Suprapubic skin (tissue), 4 donors: Measurements from ENCODE around the gene RNF112. TPM values are rescaled to one million over a fixed set of nuclear protein-coding genes. Genes with fewer than 3 reads are reported as not detected.

Experiments used
- DNase-seq, 2 donors: peaks; one replicate each; pipeline ENCODE4 v3.0.0-alpha.2; 2019; ENCODE audit warnings: low spot score in 2 of 2
- H3K27ac ChIP-seq: fragments of 200-600 bp; sonication (generic); one replicate; pipeline ENCODE4 v1.5.1; 2019
- H3K27me3 ChIP-seq: fragments of 200-600 bp; sonication (generic); one replicate; pipeline ENCODE4 v1.5.1; 2019
- H3K36me3 ChIP-seq: fragments of 200-600 bp; sonication (generic); one replicate; pipeline ENCODE4 v1.5.1; 2019
- H3K4me1 ChIP-seq: fragments of 200-600 bp; sonication (generic); one replicate; pipeline ENCODE4 v1.5.1; 2019
- H3K4me3 ChIP-seq: fragments of 200-600 bp; sonication (generic); one replicate; pipeline ENCODE4 v1.5.1; 2019; ENCODE audit warnings: mild to moderate bottlenecking
- H3K9me3 ChIP-seq: fragments of 200-600 bp; sonication (generic); one replicate; pipeline ENCODE4 v1.5.1; 2019
- CTCF ChIP-seq, 2 donors: fragments of 200-600 bp in 1 of 2; fragments of 450-650 bp in 1 of 2; sonication (generic) in 1 of 2; IDR thresholded peaks; one replicate each; pipeline ENCODE4 v1.5.1; 2016 to 2019; ENCODE audit warnings: antibody characterized with exemption in 2 of 2, mild to moderate bottlenecking in 1 of 2, moderate library complexity in 1 of 2
- EP300 ChIP-seq: sonication (generic); formaldehyde crosslinking; IDR thresholded peaks from one replicate; pipeline ENCODE4 v1.6.1; 2017; ENCODE audit warnings: antibody characterized with exemption
- POLR2A ChIP-seq, 2 donors: fragments of 450-650 bp; IDR thresholded peaks; one replicate each; pipeline ENCODE4 v1.6.1; 2017; ENCODE audit warnings: antibody characterized with exemption in 2 of 2, mild to moderate bottlenecking in 2 of 2, moderate library complexity in 2 of 2
- POLR2AphosphoS5 ChIP-seq, 3 donors: sonication (generic); formaldehyde crosslinking; IDR thresholded peaks; one replicate each; pipeline ENCODE4 v1.6.1; 2017; ENCODE audit warnings: antibody characterized with exemption in 3 of 3
- WGBS: methylation state at CpG from one replicate; pipeline ENCODE4 v1.1.5; 2018; 5-methylcytosine and 5-hydroxymethylcytosine counted together
- total RNA-seq, 4 donors: library from RNA; depleted of rRNA; stranded (reverse); fragments of >200 nt; gene quantifications; one replicate each; pipeline ENCODE4 v1.1.0, GENCODE V29; 2016

RNF112 gene
- total RNA-seq, 4 donors from 2014 or later: 0.62 to 3.9 (median 1.5) TPM

DNA sequence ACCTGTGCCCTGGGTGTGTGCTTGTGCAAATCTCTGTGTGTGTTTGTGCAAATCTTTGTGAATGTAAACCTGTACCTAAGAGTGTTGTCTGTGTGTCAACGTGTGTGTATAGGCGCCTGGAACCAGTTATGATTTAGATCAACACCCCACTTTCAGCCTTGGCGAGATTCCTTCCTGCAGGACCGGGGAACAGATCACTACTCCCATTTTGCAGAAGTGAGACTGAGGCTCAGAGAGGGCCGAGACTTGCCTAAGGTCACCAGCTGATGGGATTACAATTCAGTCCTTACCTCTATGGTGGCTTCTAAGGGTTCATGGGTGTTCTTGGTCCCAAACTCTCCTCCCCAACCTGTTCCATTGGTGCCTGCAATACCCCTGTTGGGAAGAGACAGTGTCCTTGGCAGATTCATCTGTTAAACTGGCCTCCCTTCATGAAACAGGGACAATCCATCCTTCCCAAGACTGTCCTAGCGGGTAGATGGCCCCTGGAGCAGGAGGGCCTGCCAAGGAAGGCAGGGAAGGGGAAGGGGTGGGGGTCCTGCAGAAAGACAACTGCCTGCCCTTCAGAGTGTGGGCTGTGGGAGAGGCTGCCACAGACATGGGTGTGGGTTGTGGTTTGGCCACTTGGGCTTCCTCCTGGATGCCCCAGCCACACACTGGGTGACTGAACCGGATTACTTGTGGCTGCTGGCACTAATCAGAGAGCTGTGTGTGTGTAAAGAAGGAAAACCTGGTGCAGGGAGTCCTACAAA, 39.6 kb upstream of the RNF112 start:
- Histone ChIP-seq H3K27ac (no peak overlapping the region), H3K9me3 (no peaks in the 10 kb centered on the region), H3K4me1 (peaks cover 14% of the 10 kb centered on the region), H3K36me3 (no peaks in the 10 kb centered on the region), H3K27me3 (no peaks in the 10 kb centered on the region), H3K4me3 (no peak overlapping the region)
- TF ChIP-seq EP300 (no peak), POLR2A (IDR thresholded peaks at IDR 0.05) (no peak), CTCF (IDR thresholded peaks at IDR 0.05) (no peak), POLR2AphosphoS5 (IDR thresholded peaks at IDR 0.05) (no peak)
- DNase-seq: peak in 1 of 2 donors; percentile 57
- 82% methylated on average over 7 of the region's 7 CpGs for WGBS

DNA sequence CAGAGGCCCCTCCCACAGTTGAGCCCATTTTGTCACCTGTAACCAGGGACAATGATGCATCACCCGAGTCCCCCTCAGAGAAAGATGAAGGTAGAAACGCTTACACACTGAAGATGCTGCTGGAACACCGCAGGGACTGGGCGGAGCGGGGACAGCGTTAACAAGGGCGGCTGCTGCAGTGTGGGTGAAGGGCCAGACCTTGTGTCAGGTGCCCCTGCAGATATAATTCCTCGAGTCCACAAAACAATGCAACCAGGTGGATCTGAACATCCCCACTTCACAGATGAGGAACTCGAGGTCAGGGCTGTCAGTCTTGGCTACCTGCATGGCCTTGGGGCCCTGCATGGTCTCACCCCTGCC, 39.0 kb upstream of the RNF112 start:
- Histone ChIP-seq H3K4me1 (peaks cover 19% of the 10 kb centered on the region), H3K36me3 (no peaks in the 10 kb centered on the region), H3K27me3 (no peaks in the 10 kb centered on the region), H3K9me3 (no peaks in the 10 kb centered on the region), H3K27ac (no peak overlapping the region), H3K4me3 (no peak overlapping the region)
- TF ChIP-seq CTCF (IDR thresholded peaks at IDR 0.05): no peak
- WGBS: 73% methylated on average over 9 of the region's 9 CpGs
- DNase-seq: peak in 1 of 2 donors; percentile 58

DNA sequence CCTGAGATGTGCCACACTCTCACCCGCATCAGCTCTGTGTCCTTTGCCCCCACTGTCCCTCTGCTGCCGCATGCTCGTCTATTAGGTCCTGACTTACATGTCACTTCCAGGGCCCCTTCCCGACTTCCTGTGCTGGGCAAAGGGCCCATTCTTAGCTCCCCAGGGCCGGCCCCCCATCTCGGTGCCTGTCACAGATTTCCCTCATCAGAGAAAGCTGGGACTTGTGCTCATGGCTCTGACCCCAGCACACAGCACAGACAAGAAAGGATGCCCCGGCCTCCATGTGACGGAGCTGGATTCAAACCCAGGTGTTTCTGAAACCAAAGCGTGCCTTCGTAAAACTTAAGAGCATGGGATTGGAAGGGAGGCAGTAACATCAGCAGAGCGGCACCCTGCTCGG, 38.6 kb upstream of the RNF112 start:
- TF ChIP-seq POLR2A (IDR thresholded peaks at IDR 0.05) (no peak), EP300 (no peak), POLR2AphosphoS5 (IDR thresholded peaks at IDR 0.05) (no peak), CTCF (IDR thresholded peaks at IDR 0.05) (no peak)
- peaks cover 23% of the 10 kb centered on the region for H3K4me1 ChIP-seq
- H3K27ac ChIP-seq: no peak overlapping the region
- H3K27me3 ChIP-seq: no peaks in the 10 kb centered on the region
- 91% methylated on average over 10 of the region's 12 CpGs for WGBS
- peak in 1 of 2 donors; percentile 44 for DNase-seq
- no peaks in the 10 kb centered on the region for H3K9me3 ChIP-seq
- no peak overlapping the region for H3K4me3 ChIP-seq
- no peaks in the 10 kb centered on the region for H3K36me3 ChIP-seq

- Histone ChIP-seq H3K9me3 (no peaks in the 10 kb centered on the region), H3K27ac (no peak overlapping the region), H3K4me1 (peaks cover 23% of the 10 kb centered on the region), H3K27me3 (no peaks in the 10 kb centered on the region), H3K4me3 (no peak overlapping the region), H3K36me3 (no peaks in the 10 kb centered on the region)
- TF ChIP-seq POLR2A (IDR thresholded peaks at IDR 0.05) (no peak), POLR2AphosphoS5 (IDR thresholded peaks at IDR 0.05) (no peak), EP300 (no peak), CTCF (IDR thresholded peaks at IDR 0.05) (no peak)
- DNase-seq: peak in 1 of 2 donors; percentile 45
- WGBS: 89% methylated on average over 8 of the region's 8 CpGs
Observed at GRCh38 chr17:19372866-19373504, 38.0 kb upstream of the RNF112 start.

DNA sequence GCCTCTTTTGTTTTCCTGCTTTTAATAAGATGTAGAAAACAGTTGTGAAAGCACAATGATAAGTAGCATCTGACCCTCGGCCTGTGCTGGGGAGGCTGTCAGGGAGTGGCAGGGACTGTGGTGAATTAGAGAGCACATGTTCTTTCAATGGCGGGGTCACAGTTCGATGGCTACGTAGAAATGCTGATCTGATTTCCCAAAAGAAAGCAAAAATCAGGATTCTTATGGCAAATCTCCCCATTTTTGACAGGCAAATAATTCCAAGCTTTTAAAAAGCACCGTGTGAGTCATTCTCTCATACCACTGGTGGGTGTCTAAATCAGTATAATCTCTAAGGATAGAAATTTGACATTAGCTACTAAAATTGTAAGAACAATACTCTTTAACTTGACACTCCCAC, 36.9 kb upstream of the RNF112 start:
- 87% methylated on average over 5 of the region's 5 CpGs for whole genome bisulfite sequencing
- DNase-seq: peak in 1 of 2 donors; percentile 38
- no peak overlapping the region for H3K4me3 ChIP-seq
- H3K27me3 ChIP-seq: no peaks in the 10 kb centered on the region
- H3K27ac ChIP-seq: no peak overlapping the region
- H3K4me1 ChIP-seq: peaks cover 30% of the 10 kb centered on the region
- no peaks in the 10 kb centered on the region for H3K9me3 ChIP-seq
- no peaks in the 10 kb centered on the region for H3K36me3 ChIP-seq
- TF ChIP-seq POLR2AphosphoS5 (IDR thresholded peaks at IDR 0.05): no peak
- no peak for TF ChIP-seq POLR2A (IDR thresholded peaks at IDR 0.05)
- TF ChIP-seq EP300: no peak
- no peak for TF ChIP-seq CTCF (IDR thresholded peaks at IDR 0.05)
